OCI-LY7 (cell line): Measurements from ENCODE around the gene TAAR8.

Source experiments
- CTCF ChIP-seq: fragments of 200-600 bp; sonication (generic); conservative IDR thresholded peaks from 2 replicates; pipeline ENCODE4 v1.5.1; 2014; ENCODE audit warnings: mild to moderate bottlenecking, antibody characterized with exemption, low read length, moderate library complexity, mixed read lengths
- EZH2phosphoT487 ChIP-seq: fragments of 200-600 bp; sonication (generic); IDR thresholded peaks from 2 replicates; pipeline ENCODE4 v1.6.1; 2018; ENCODE audit warnings: low read depth, borderline replicate concordance, mild to moderate bottlenecking, mixed run types, antibody characterized with exemption, low read length, moderate library complexity, mixed read lengths

- TF ChIP-seq CTCF (no peak), EZH2phosphoT487 (no peak)
These were observed 15.1 kb downstream of the TAAR8 start for GRCh38 chr6:132567566-132567965.
